Bronchial epithelial cell (primary cell): Measurements from ENCODE around the gene ZNF467. TPM values are rescaled to one million over a fixed set of nuclear protein-coding genes. Genes with fewer than 3 reads are reported as not detected.
A peak's percentile ranks its signal among the peaks of the same experiment; 100 is the strongest.

ENCODE experiments used
- DNase-seq: peaks from one replicate; pipeline ENCODE4 v3.0.0-alpha.2; 2010; ENCODE audit warnings: low read depth
- FAIRE-seq: peaks from 2 replicates; lab custom pipeline; 2011; peaks lifted over from hg19 to GRCh38; lab: Jason Lieb, UNC
- H3K27me3 ChIP-seq: 2 replicates; pipeline ENCODE4 v1.5.1; 2011; ENCODE audit warnings: low read length; ENCODE audit not compliant: control insufficient read depth, insufficient read depth
- H3K36me3 ChIP-seq: 2 replicates; pipeline ENCODE4 v1.5.1; 2011; ENCODE audit warnings: low read length; ENCODE audit not compliant: control insufficient read depth, insufficient read depth
- H3K4me3 ChIP-seq: 2 replicates; pipeline ENCODE4 v1.5.1; 2011; ENCODE audit warnings: mild to moderate bottlenecking, low read depth, low read length, control low read depth
- total RNA-seq: library from RNA; depleted of rRNA; stranded (reverse); fragments of >200 nt; gene quantifications from 2 replicates; pipeline ENCODE4 v1.2.1, GENCODE V29; 2014
- TF ChIP-seq, protein P1 (sequence below): IDR thresholded peaks from 2 replicates; pipeline ENCODE4 v1.5.1; 2011; ENCODE audit warnings: mild to moderate bottlenecking, moderate library complexity, low read length, control low read depth, inconsistent platforms; ENCODE audit not compliant: insufficient read depth, severe bottlenecking

ZNF467 gene
- total RNA-seq, 1 donor from 2014 or later, result 0.26 TPM

GRCh38 chr7:149731207-149731955 lies 42.0 kb downstream of the ZNF467 start:
- no peak for DNase-seq
- Histone ChIP-seq H3K36me3 (peaks cover 25% of the 10 kb centered on the region), H3K4me3 (no peak overlapping the region), H3K27me3 (no peaks in the 10 kb centered on the region)
- FAIRE-seq, result no peak
- TF ChIP-seq, protein P1, sequence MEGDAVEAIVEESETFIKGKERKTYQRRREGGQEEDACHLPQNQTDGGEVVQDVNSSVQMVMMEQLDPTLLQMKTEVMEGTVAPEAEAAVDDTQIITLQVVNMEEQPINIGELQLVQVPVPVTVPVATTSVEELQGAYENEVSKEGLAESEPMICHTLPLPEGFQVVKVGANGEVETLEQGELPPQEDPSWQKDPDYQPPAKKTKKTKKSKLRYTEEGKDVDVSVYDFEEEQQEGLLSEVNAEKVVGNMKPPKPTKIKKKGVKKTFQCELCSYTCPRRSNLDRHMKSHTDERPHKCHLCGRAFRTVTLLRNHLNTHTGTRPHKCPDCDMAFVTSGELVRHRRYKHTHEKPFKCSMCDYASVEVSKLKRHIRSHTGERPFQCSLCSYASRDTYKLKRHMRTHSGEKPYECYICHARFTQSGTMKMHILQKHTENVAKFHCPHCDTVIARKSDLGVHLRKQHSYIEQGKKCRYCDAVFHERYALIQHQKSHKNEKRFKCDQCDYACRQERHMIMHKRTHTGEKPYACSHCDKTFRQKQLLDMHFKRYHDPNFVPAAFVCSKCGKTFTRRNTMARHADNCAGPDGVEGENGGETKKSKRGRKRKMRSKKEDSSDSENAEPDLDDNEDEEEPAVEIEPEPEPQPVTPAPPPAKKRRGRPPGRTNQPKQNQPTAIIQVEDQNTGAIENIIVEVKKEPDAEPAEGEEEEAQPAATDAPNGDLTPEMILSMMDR, result no peak

- FAIRE-seq, result peak; percentile 52
- TF ChIP-seq, protein P1, result no peak
- Histone ChIP-seq H3K36me3 (peaks cover 30% of the 10 kb centered on the region), H3K4me3 (no peak overlapping the region), H3K27me3 (no peaks in the 10 kb centered on the region)
- DNase-seq, result no peak
These were observed 43.2 kb downstream of the ZNF467 start for GRCh38 chr7:149729983-149730801.

GRCh38 chr7:149729586-149729982 lies 43.8 kb downstream of the ZNF467 start:
- TF ChIP-seq, protein P1, result no peak
- H3K36me3 ChIP-seq, result peaks cover 35% of the 10 kb centered on the region
- no peak for FAIRE-seq
- H3K4me3 ChIP-seq, result no peak overlapping the region
- DNase-seq, result no peak
- no peaks in the 10 kb centered on the region for H3K27me3 ChIP-seq

- TF ChIP-seq, protein P1, result no peak
- Histone ChIP-seq H3K36me3 (peaks cover 34% of the 10 kb centered on the region), H3K27me3 (no peaks in the 10 kb centered on the region), H3K4me3 (no peak overlapping the region)
- FAIRE-seq, result no peak
- no peak for DNase-seq
These were observed 44.7 kb downstream of the ZNF467 start for GRCh38 chr7:149728491-149729375.

- no peak for DNase-seq
- TF ChIP-seq, protein P1, result no peak
- Histone ChIP-seq H3K4me3 (no peak overlapping the region), H3K36me3 (peaks cover 36% of the 10 kb centered on the region), H3K27me3 (no peaks in the 10 kb centered on the region)
- no peak for FAIRE-seq
These were observed 45.4 kb downstream of the ZNF467 start for GRCh38 chr7:149727899-149728476.
